ENCODE measurements around the gene TIGD2.

GRCh38 chr4:89162987-89163386, 51.7 kb downstream of the TIGD2 start:
- TF ChIP-seq CTCF (IDR thresholded peaks at IDR 0.05; ENCODE audit: insufficient read depth, low read length, poor library complexity, severe bottlenecking) (no peak), EZH2phosphoT487 (conservative IDR thresholded peaks at IDR 0.05; ENCODE audit: low read length) (no peak)
